GM12801 (cell line): Measurements from ENCODE around the gene ARHGAP32.

Experiments used
- CTCF ChIP-seq: IDR thresholded peaks from one replicate; pipeline ENCODE4 v1.5.1; 2011; ENCODE audit warnings: control low read depth; ENCODE audit not compliant: insufficient read length; ENCODE audit errors: extremely low read depth

ARHGAP32 gene

GRCh38 chr11:129226207-129226798 lies 34.2 kb upstream of the ARHGAP32 start:
- no peak for TF ChIP-seq CTCF

- TF ChIP-seq CTCF: no peak
Observed at GRCh38 chr11:129225190-129225589, 33.1 kb upstream of the ARHGAP32 start.

- TF ChIP-seq CTCF: no peak
Observed at GRCh38 chr11:129224538-129224937, 32.4 kb upstream of the ARHGAP32 start.

- TF ChIP-seq CTCF: no peak
Observed at GRCh38 chr11:129223701-129224149, 31.6 kb upstream of the ARHGAP32 start.

- no peak for TF ChIP-seq CTCF
Observed at GRCh38 chr11:129223260-129223659, 31.1 kb upstream of the ARHGAP32 start.

GRCh38 chr11:129222158-129222557 lies 30.0 kb upstream of the ARHGAP32 start:
- TF ChIP-seq CTCF: no peak

GRCh38 chr11:129215506-129216245 lies 23.6 kb upstream of the ARHGAP32 start:
- no peak for TF ChIP-seq CTCF
